ENCODE data around the gene RPL14.

Gene RPL14

DNA sequence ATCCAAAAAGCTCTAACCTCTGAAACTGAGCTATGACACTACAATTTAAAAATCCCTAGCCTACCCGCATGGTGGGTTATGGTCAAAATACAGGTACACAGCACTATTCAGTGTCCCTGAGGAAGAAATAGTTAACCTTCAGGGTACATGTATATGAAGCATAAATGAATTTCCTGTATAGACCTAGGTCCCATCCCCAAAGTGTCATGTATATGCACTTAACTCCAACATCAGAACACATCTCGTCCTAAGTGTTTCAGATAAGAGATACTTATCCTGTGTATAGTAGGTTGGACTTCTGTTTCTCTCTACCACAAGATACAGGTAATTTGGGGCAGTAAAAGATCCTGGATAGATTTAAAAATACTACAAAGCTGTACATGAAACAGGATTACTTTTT lies 6.4 kb downstream of the RPL14 start:
- no peak for DNase-seq

DNA sequence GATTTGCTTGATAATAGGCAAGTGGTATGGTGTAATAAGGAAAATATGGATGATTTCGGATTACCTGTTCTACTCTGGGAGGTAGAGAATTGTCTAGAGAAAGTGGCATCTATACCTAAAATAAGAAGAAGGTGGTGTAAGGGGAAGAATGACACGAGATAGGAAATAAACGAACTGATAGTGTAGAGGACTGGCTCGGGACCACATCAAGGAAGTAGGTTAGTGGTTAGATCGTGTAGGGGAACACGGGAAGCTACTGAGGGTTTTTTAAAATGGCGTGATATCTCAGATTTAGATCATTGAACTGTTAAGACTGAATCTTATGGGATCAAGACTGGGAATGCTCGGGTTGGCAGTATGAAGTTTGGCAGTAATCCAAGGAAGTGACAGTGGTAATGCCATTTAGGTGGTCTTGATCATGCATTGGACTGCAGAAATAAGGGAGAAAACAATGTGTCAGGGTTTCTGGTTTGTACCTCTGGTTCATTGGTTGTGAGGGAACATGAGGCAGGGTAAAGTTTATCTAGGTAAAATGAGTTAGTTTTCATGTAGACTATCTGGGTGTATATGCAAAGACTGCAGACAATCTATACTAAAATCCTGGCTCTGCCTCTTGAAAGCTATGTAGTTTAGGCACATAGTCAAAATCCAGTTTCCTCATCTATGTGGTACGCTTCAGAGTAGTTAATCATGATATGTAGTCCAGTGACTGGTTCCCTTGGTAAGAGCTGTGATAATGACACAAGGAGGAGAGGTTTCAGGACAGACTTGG lies 7.4 kb downstream of the RPL14 start:
- DNase-seq = peak in 3 of 5 donors; percentile 14 to 48 (median 19)

DNA sequence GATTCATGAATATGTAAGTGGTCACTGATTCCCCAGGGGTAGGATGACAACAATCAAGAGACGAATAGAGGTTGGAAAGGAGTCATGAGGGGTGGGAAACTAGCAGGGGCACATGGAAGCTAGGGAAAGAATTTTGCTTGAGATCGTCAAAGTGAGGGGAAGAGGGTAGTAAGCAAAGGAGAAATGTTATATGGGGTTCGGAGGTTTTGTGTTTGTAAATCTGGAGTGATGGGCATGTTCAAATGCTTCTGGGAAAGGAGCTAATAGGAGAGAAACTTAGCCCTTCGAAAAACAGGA lies 7.9 kb downstream of the RPL14 start:
- DNase-seq = no peak

DNA sequence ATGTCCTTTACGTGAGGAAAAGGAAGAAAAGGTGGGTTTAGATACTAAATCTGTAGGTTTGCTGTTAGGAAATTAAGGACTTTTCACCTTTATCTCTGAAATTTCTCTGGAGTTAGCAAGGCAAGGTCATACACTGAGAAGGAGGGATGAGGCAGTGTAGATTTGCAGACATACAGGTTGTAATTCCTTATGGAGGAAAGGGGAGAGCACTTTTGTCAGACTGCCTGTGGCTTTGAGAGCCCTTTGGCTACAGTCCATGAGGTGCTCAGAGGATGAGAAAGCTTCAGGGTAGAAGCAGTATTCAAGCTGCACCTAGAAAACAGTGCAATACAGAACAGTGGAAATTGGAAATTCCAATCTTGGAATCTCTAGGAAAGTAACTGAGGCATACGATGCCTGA lies 8.3 kb downstream of the RPL14 start:
- DNase-seq = no peak

DNA sequence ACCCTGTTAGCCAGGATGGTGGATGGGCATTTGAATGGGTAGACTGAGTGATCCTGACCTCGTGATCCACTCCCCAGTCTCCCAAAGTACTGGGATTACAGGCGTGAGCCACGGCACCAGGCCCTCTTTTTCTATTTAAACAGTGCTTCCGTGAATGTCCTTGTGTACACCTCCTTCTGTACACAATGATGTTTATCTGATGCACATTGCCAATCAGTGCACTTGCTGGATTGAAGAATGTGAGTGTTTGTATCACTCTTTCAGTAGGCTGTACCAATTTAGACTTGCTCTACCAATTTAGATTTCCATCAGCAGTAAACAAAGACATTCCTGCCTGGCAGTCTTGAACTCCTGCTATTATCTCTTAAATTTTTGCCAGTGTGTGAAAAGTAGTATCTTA lies 10.9 kb downstream of the RPL14 start:
- DNase-seq = no peak

DNA sequence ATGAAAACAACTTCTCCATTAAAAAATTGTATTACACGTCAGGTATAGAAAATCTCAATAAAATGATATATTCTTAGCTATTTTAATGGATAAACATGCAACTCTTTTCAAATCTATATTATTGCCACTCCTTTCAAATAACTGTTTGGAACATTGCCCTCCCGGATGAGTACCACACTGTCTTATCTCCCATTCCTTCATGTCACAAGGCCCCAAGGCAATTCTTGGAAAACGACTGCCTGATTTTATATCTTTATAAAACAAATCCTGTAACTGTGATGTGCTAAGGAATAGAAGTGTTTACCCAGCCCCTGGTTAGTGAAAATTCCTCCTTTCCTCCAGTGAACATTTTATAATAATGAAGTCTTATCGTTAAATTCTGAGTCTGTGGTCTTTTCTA lies 13.6 kb downstream of the RPL14 start:
- no peak for DNase-seq

DNA sequence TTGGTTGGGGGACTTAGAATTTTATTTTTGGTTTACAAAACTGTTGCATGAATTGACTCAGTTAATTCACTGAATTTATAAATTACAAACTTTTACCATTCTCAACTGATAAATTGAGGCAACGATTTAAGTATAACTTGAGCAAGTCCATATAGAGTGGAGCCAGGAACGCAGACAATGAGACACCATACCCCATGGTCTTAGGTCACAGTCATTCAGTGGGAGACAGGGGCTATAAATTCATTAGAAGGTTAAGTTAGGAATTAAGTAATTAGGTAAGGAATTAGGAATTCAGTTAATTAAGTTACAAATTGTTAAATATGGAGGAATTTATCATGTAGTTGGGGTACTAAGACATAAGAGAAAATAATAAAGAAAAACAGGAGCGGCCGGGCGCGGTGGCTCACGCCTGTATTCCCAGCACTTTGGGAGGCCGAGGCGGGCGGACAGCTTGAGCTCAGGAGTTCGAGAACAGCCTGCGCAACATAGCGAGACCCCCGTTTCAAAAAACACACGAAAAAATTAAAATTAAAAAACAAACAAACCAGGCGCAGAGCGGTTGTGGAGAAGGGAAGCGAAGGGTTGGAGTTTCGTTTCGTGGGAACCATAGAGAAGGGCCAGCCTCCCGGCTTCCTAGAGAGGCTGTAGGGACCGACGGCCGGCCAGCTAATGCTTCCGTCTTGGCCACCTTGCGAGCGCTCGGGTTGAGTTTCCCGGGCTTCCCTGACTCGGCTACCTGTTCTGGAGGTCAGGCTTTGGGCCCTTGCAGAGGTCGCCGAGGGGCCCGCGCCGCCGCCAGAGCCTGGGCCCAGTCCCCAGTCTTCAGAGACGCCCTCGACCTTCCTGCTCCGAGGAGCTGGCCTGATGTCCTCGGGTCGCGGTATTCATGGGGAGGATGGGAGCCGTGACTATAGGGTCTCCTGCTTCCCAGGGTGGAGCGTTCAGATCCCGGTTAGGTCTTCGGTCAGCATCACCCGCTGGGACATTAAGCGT lies 19.6 kb downstream of the RPL14 start, which contains the start of gene ZNF619:
ZNF619 (plus strand) TSS at position 645 of the 993 bp plus-strand sequence. CDS start 858 bp downstream, outside the sequence.
- DNase-seq = peak; percentile 16 to 63 (median 38)

DNA sequence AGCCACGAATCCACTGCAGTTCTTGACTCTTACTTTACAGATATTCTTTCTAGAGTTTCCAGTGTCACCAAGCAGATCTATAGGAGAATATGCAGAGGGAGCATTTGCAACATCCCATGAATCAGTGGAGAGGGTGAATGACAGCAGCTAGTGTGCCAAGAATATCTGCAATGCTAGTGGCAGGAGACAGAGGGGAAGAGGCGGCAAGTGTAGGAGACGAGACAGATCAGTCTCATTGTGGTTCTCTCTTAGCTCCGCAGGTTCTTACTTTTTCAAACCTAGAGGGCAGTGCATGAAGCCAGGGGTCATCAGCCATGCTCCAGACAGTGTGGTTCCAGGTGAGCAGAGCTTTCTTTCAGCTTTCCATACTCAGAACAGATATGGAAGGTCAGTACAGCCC lies 20.5 kb downstream of the RPL14 start:
- DNase-seq = no peak

DNA sequence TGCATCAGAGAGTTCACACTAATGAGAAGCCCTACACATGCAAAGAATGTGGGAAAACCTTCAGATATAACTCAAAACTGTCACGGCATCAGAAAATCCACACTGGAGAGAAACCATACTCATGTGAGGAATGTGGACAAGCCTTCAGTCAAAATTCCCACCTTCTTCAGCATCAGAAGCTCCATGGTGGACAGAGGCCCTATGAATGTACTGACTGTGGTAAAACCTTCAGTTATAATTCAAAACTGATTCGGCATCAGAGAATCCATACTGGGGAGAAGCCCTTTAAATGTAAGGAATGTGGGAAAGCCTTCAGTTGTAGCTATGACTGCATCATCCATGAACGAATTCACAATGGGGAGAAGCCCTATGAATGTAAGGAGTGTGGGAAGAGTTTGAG lies 30.0 kb downstream of the RPL14 start:
- DNase-seq = no peak

DNA sequence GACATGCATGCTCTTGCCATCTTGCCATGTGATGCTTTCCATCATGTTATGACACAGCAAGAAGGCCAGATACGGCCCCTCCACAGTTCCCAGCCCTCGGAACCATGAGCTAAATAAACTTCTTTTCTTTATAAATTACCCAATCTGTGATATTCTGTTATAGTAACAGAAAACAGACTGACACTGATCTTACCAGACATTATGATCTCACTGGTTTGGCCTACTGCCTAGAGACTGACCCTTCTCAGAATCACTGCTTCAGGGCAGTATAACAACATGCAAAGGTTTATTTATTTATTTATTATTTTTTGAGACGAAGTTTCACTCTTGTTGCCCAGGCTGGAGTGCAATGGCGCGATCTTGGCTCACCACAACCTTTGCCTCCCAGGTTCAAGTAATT lies 33.8 kb downstream of the RPL14 start:
- no peak for DNase-seq

DNA sequence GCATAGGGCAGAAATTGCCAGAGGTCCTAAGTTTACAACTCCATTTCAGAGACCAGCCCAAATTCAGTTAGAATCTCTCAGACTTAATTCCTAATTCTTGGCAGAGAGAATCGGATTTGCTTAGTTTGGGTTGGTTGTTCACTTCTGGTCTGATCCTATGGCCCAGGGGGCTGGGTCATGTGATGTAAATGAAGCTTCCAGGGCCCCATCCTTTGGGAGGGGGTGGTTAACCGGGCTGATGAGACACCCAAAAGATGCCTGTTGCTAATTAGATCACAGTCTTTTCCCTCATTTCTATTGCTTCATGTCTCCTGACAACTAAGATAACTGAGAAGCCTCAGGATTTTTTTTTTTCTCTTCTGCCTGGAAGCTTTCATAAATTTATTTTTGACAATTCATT lies 37.6 kb downstream of the RPL14 start:
- no peak for DNase-seq

DNA sequence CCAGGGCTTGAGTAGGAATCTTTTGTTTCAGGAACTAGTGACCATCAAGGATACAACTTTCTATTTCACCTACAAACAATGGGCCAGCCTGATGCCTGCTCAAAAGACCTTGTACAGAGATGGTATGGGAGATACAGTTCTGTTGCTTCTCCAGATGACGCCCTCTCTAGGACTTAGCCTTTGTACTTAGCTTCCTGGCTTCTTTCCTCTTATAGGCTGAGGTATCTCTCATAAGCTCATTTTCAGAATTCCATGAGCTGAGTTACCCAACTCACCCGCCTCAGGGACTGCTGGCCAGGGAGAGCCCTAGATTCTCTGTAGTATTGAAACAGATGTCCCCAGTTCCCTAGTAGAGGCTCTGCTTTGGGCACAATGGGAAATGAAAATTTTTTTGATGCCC lies 40.1 kb downstream of the RPL14 start:
- DNase-seq = no peak

DNA sequence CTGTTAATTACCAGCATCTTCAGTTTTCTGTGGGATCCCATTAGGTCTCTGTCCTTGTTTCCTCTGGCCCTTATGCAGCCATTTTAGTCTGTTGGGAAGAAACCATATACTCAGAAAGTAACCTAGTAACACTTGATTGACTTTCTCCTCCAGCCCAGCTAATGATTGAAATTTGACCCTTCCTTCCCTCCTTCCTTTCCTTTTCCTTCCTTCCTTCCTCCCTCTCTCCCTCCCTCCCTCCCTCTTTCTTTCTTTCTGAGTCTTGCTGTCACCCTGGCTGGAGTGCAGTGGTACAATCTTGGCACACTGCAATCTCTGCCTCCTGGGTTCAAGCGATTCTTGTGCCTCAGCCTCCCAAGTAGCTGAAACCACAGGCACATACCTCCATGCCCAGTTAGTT lies 42.8 kb downstream of the RPL14 start:
- DNase-seq = no peak

DNA sequence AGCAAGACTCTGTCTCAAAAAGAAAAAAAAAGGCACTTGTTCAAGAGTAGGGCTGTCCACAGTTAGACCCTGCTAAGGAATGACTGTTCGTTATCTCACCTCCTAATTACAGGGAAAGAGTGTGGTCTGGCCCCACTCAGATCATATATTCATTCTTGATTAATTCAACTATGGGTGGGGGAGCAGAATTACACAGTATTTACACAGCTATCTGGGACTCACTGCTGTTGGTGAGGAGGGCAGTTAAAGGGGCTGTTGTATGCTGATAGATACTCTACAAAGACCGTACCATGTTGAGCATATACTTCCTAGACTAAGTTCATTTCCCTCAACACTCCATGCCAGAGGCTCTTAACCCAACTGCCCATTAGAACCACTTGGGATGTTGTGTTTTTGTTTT lies 44.9 kb downstream of the RPL14 start:
- no peak for DNase-seq

DNA sequence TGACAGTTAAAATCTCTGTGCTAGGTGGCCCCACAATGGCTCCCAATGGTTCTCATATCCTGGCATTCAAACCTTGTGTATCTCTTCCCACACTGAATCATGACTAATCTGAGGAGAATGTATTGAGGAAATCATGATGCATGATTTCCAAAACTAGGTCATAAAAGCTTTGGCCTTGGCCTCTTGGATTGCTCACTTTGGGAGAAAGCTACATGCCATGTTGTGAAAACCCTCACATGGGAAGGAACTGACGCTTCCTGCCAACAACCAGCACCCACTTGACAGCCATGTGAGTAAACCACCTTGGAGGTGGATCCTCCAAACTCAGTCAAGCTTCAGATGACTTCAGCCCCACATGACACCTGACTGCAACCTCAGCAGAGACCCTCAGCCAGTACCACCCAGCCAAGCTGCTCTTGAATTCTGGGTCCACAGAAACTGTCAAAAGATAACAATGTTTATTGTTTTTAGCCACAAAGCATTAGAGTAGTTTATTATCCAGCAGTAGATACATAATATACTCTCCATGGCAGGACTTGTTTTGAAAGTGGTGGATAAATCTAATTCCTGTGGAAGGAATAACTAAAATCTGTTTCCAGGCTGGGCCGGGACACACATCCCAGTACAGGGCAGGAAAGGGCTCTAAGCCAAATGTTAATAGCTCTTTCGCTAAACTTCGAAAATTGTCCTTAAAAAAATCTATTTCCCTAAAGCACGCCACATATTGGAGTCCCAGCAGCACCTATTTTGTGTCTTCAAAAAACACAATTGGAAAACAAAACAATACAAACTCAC lies 47.7 kb downstream of the RPL14 start:
- no peak for DNase-seq

DNA sequence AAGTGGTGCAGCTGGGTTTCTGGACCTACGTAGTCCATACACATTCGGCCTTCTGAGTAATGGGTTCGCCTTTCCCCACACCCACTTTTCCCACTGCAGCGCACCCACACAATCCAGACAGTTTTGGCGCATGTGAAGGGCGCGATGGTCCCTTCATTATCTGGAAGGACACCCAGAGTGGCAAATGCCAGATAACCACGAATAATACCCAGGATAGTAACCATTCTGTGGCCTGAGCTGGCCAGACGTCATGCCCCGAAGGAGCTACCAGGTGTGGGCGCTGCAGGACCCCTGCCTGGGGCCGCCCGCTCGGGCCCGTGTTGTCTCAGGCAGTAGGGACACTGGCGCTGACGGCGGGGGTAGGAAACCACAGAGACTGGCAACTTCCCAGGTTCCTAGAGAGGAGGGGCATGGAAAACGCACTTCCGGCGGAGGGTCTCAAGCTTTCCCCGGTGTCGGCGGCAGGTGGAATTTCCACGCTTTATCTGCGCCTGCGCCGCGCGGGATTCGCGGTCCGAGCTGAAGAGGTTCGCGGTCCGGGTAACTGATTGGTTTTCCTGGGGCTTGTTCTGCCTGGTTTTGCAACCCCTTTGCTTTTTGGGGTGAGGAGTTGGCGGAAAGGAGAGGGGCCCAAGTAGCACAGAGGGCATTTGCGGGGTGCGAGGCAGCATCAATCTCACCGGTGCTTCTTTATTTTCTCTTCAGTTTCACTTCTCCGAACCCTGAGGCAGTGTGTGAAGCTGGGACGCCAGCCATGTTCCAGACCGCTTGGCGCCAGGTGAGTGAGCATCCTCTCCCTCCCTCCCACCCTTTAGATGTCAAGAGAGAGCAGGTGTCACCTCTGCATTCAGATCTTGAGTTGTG lies 48.7 kb downstream of the RPL14 start, which contains the start of gene ZNF620:
ZNF620 (plus strand) TSS at position 441 of the 864 bp plus-strand sequence; CDS start at position 755, 314 bp downstream.
- peak; percentile 9 to 42 (median 16) for DNase-seq

DNA sequence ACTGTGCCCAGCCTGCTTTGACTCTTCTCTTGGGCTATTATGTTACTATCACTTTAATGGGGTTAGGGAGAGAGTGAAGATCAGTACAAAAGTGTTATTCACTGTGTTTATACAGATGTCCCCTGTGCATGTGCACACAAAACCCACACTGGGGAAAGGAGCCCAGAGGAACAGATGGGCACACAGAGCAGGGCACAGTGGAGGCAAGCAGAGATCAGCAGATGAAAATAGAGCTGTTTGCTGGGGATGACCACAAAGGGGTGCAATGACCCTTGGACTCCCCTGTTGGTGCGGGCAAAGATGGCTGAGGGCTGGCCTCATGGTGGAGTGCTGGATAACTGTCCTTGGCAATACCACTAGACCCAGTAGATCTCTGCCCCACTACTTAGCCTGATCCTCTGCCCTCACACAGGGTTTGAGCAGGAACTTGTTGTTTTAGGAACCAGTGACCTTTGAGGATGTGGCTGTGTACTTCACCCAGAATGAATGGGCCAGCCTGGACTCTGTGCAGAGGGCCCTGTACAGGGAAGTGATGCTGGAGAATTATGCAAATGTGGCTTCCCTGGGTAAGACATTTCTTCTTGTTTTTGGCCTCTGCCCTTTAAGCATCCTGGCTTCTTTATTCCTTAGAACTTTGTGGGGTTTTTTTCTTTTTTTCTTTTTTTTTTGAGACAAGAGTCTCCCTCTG lies 54.0 kb downstream of the RPL14 start:
- DNase-seq = no peak

DNA sequence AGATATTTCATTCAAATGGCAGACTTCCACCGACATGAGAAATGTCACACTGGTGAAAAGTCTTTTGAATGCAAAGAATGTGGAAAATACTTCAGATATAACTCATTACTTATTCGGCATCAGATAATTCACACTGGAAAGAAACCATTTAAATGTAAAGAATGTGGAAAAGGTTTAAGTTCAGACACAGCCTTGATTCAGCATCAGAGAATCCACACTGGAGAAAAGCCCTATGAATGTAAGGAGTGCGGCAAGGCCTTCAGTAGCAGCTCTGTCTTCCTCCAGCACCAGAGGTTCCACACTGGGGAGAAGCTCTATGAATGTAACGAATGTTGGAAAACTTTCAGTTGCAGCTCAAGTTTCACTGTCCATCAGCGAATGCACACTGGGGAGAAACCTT lies 59.1 kb downstream of the RPL14 start:
- no peak for DNase-seq

DNA sequence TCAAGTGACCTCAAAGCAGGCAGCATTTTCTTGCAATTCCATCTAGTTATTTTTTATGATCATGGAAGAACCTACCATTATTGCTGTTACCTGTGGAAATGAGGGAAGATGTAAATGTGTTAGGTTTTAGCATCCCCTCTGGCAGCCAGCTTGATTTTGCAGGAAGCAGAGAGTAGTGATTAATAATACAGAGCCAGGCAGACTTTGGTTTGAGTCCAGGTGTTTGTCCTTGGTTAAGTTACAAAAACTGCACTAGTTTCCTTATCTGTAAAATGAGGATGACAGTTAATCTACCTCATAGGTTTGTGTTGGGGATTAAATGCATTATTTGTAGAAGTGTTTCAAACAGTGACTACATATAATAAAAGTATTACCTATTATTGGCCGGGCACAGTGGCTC lies 60.9 kb downstream of the RPL14 start:
- no peak for DNase-seq
